ENCODE data around the gene XRCC3.

The XRCC3 gene

GRCh38 chr14:103706551-103707328, 8.5 kb downstream of the XRCC3 start:
- H3K36me3 ChIP-seq (ENCODE audit: control insufficient read depth, insufficient read depth, low read length), result peaks cover 28% of the 10 kb centered on the region
- H3K4me1 ChIP-seq (ENCODE audit: control insufficient read depth, insufficient read depth, low read length), result peaks cover 8% of the 10 kb centered on the region
- H3K4me3 ChIP-seq (ENCODE audit: insufficient read depth, low read depth, low read length), result no peak overlapping the region
- H3K27me3 ChIP-seq (ENCODE audit: control insufficient read depth, insufficient read depth, low read length, poor library complexity, severe bottlenecking), result no peaks in the 10 kb centered on the region
- 95 to 97% methylated on average over 41 of the region's 41 CpGs for WGBS, 2 experiments
- no peaks in the 10 kb centered on the region for H3K9me3 ChIP-seq (ENCODE audit: control insufficient read depth, low read length)
- no peak overlapping the region for H3K27ac ChIP-seq (ENCODE audit: insufficient read depth, low read depth, low read length, poor library complexity, severe bottlenecking)

- Histone ChIP-seq H3K4me3 (ENCODE audit: insufficient read depth, low read depth, low read length) (no peak overlapping the region), H3K27ac (ENCODE audit: insufficient read depth, low read depth, low read length, poor library complexity, severe bottlenecking) (no peak overlapping the region), H3K4me1 (ENCODE audit: control insufficient read depth, insufficient read depth, low read length) (peaks cover 1% of the 10 kb centered on the region), H3K9me3 (ENCODE audit: control insufficient read depth, low read length) (no peaks in the 10 kb centered on the region), H3K36me3 (ENCODE audit: control insufficient read depth, insufficient read depth, low read length) (peaks cover 32% of the 10 kb centered on the region), H3K27me3 (ENCODE audit: control insufficient read depth, insufficient read depth, low read length, poor library complexity, severe bottlenecking) (no peaks in the 10 kb centered on the region)
- WGBS, 2 experiments, result 93 to 94% methylated on average over 28 of the region's 28 CpGs
Observed at GRCh38 chr14:103705504-103706284, 9.6 kb downstream of the XRCC3 start.

- Histone ChIP-seq H3K36me3 (ENCODE audit: control insufficient read depth, insufficient read depth, low read length) (peaks cover 37% of the 10 kb centered on the region), H3K27me3 (ENCODE audit: control insufficient read depth, insufficient read depth, low read length, poor library complexity, severe bottlenecking) (no peaks in the 10 kb centered on the region), H3K4me3 (ENCODE audit: insufficient read depth, low read depth, low read length) (no peak overlapping the region), H3K9me3 (ENCODE audit: control insufficient read depth, low read length) (no peaks in the 10 kb centered on the region), H3K4me1 (ENCODE audit: control insufficient read depth, insufficient read depth, low read length) (no peaks in the 10 kb centered on the region), H3K27ac (ENCODE audit: insufficient read depth, low read depth, low read length, poor library complexity, severe bottlenecking) (no peak overlapping the region)
- WGBS, 2 experiments, result 93% methylated on average over 15 of the region's 15 CpGs
Observed at GRCh38 chr14:103705118-103705503, 10.1 kb downstream of the XRCC3 start.

- Histone ChIP-seq H3K9me3 (ENCODE audit: control insufficient read depth, low read length) (no peaks in the 10 kb centered on the region), H3K4me1 (ENCODE audit: control insufficient read depth, insufficient read depth, low read length) (no peaks in the 10 kb centered on the region), H3K27me3 (ENCODE audit: control insufficient read depth, insufficient read depth, low read length, poor library complexity, severe bottlenecking) (no peaks in the 10 kb centered on the region), H3K36me3 (ENCODE audit: control insufficient read depth, insufficient read depth, low read length) (peaks cover 40% of the 10 kb centered on the region), H3K27ac (ENCODE audit: insufficient read depth, low read depth, low read length, poor library complexity, severe bottlenecking) (no peak overlapping the region), H3K4me3 (ENCODE audit: insufficient read depth, low read depth, low read length) (no peak overlapping the region)
- 94 to 98% methylated on average over 13 of the region's 13 CpGs for WGBS, 2 experiments
Observed at GRCh38 chr14:103704708-103705107, 10.5 kb downstream of the XRCC3 start.

- Histone ChIP-seq H3K27ac (ENCODE audit: insufficient read depth, low read depth, low read length, poor library complexity, severe bottlenecking) (no peak overlapping the region), H3K27me3 (ENCODE audit: control insufficient read depth, insufficient read depth, low read length, poor library complexity, severe bottlenecking) (no peaks in the 10 kb centered on the region), H3K4me3 (ENCODE audit: insufficient read depth, low read depth, low read length) (no peak overlapping the region), H3K4me1 (ENCODE audit: control insufficient read depth, insufficient read depth, low read length) (no peaks in the 10 kb centered on the region), H3K9me3 (ENCODE audit: control insufficient read depth, low read length) (no peaks in the 10 kb centered on the region), H3K36me3 (ENCODE audit: control insufficient read depth, insufficient read depth, low read length) (peaks cover 36% of the 10 kb centered on the region)
- WGBS, 2 experiments, result 91 to 94% methylated on average over 23 to 24 of the region's 24 CpGs
Observed at GRCh38 chr14:103703433-103704385, 11.5 kb downstream of the XRCC3 start.

GRCh38 chr14:103702497-103703432, 12.5 kb downstream of the XRCC3 start:
- Histone ChIP-seq H3K27ac (ENCODE audit: insufficient read depth, low read depth, low read length, poor library complexity, severe bottlenecking) (no peak overlapping the region), H3K27me3 (ENCODE audit: control insufficient read depth, insufficient read depth, low read length, poor library complexity, severe bottlenecking) (no peaks in the 10 kb centered on the region), H3K36me3 (ENCODE audit: control insufficient read depth, insufficient read depth, low read length) (peaks cover 36% of the 10 kb centered on the region), H3K9me3 (ENCODE audit: control insufficient read depth, low read length) (no peaks in the 10 kb centered on the region), H3K4me1 (ENCODE audit: control insufficient read depth, insufficient read depth, low read length) (no peaks in the 10 kb centered on the region), H3K4me3 (ENCODE audit: insufficient read depth, low read depth, low read length) (no peak overlapping the region)
- WGBS, 2 experiments, result 95 to 96% methylated on average over 29 of the region's 29 CpGs

GRCh38 chr14:103702095-103702494, 13.2 kb downstream of the XRCC3 start:
- Histone ChIP-seq H3K27me3 (ENCODE audit: control insufficient read depth, insufficient read depth, low read length, poor library complexity, severe bottlenecking) (no peaks in the 10 kb centered on the region), H3K36me3 (ENCODE audit: control insufficient read depth, insufficient read depth, low read length) (peaks cover 35% of the 10 kb centered on the region), H3K9me3 (ENCODE audit: control insufficient read depth, low read length) (no peaks in the 10 kb centered on the region), H3K4me1 (ENCODE audit: control insufficient read depth, insufficient read depth, low read length) (no peaks in the 10 kb centered on the region), H3K4me3 (ENCODE audit: insufficient read depth, low read depth, low read length) (no peak overlapping the region), H3K27ac (ENCODE audit: insufficient read depth, low read depth, low read length, poor library complexity, severe bottlenecking) (no peak overlapping the region)
- 95 to 96% methylated on average over 5 of the region's 5 CpGs for WGBS, 2 experiments

GRCh38 chr14:103700753-103701490, 14.3 kb downstream of the XRCC3 start:
- Histone ChIP-seq H3K27me3 (ENCODE audit: control insufficient read depth, insufficient read depth, low read length, poor library complexity, severe bottlenecking) (no peaks in the 10 kb centered on the region), H3K27ac (ENCODE audit: insufficient read depth, low read depth, low read length, poor library complexity, severe bottlenecking) (no peak overlapping the region), H3K4me1 (ENCODE audit: control insufficient read depth, insufficient read depth, low read length) (peaks cover 3% of the 10 kb centered on the region), H3K4me3 (ENCODE audit: insufficient read depth, low read depth, low read length) (no peak overlapping the region), H3K36me3 (ENCODE audit: control insufficient read depth, insufficient read depth, low read length) (peaks cover 33% of the 10 kb centered on the region), H3K9me3 (ENCODE audit: control insufficient read depth, low read length) (no peaks in the 10 kb centered on the region)
- WGBS, 2 experiments, result 95 to 97% methylated on average over 20 of the region's 21 CpGs

Measured in ectodermal cell (in vitro differentiated cells).